Measurements from ENCODE around the gene ZMYND8. TPM values are rescaled to one million over a fixed set of nuclear protein-coding genes. Genes with fewer than 3 reads are reported as not detected.
"Not testable (repeated sequence)": the region's sequence is repeated elsewhere in the genome, so short reads cannot be mapped to it uniquely, and the experiment has no call there.

ZMYND8 gene
- polyA plus RNA-seq, 3 donors = 1.4 to 13.8 (median 5.8) TPM

DNA sequence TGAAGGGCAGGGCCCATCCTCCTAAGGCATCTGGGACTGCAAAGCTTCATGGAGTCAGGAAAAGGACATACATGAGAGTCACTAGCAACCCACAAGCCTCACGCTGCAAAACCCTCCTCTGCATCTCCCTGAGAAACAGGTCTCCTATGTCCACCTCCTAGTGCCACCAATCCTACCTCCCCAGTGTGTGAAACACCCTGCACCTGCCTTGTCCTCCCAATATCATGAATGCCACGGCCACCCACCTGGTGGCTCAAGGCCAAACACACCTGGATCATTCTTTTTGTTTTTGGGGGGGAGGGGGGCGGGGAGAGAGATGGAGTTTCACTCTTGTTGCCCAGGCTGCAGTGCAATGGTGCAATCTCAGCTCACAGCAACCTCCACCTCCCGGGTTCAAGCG, 90.5 kb downstream of the ZMYND8 start:
- no peak for DNase-seq
- Histone ChIP-seq H3K4me2 (replicated peaks; ENCODE audit: extremely low read depth, low read length, poor library complexity, severe bottlenecking) (no peak overlapping the region), H3K9me3 (replicated peaks in 1 of 2; ENCODE audit: control insufficient read depth in 1 of 2, insufficient read depth in 1 of 2, low read length in 2 of 2) (no peaks in the 10 kb centered on the region), H3K4me1 (ENCODE audit: control insufficient read depth in 1 of 2, insufficient read depth in 2 of 2, low read length in 2 of 2) (no peaks in the 10 kb centered on the region), H3K36me3 (replicated peaks in 1 of 2; ENCODE audit: control insufficient read depth in 1 of 2, insufficient read depth in 2 of 2, low read length in 2 of 2) (peaks cover 57 to 90% of the 10 kb centered on the region in 2 donors), H4K20me1 (ENCODE audit: insufficient read depth, low read length) (peaks cover 35% of the 10 kb centered on the region), H3K4me3 (replicated peaks in 1 of 3; ENCODE audit: low read depth in 2 of 3, low read length in 3 of 3) (no peak overlapping the region), H3K79me2 (ENCODE audit: insufficient read depth, low read length) (peaks cover 28% of the 10 kb centered on the region), H3K27ac (ENCODE audit: low read depth in 1 of 2, low read length in 2 of 2) (no peak overlapping the region), H3K9ac (ENCODE audit: insufficient read depth, low read length, poor library complexity, severe bottlenecking) (no peak overlapping the region), H3K27me3 (ENCODE audit: control insufficient read depth in 2 of 2, insufficient read depth in 2 of 2, low read length in 2 of 2) (no peaks in the 10 kb centered on the region), H2AFZ (ENCODE audit: insufficient read depth, low read depth, low read length, poor library complexity, severe bottlenecking) (no peak overlapping the region)
- intact Hi-C loops (cut with micrococcal nuclease) = no loop called here
- Mint-ChIP-seq H3K27ac (no peak overlapping the region), H3K4me1 (peaks cover 4% of the 10 kb centered on the region), H3K27me3 (ENCODE audit: low read depth in 3 of 3) (peaks cover 0 to 2% (median 0%) of the 10 kb centered on the region in 3 donors), H3K36me3 (peaks cover 56 to 86% of the 10 kb centered on the region in 2 donors), H3K9me3 (no peaks in the 10 kb centered on the region), H3K4me3 (no peak overlapping the region)
- TF ChIP-seq, protein P1, sequence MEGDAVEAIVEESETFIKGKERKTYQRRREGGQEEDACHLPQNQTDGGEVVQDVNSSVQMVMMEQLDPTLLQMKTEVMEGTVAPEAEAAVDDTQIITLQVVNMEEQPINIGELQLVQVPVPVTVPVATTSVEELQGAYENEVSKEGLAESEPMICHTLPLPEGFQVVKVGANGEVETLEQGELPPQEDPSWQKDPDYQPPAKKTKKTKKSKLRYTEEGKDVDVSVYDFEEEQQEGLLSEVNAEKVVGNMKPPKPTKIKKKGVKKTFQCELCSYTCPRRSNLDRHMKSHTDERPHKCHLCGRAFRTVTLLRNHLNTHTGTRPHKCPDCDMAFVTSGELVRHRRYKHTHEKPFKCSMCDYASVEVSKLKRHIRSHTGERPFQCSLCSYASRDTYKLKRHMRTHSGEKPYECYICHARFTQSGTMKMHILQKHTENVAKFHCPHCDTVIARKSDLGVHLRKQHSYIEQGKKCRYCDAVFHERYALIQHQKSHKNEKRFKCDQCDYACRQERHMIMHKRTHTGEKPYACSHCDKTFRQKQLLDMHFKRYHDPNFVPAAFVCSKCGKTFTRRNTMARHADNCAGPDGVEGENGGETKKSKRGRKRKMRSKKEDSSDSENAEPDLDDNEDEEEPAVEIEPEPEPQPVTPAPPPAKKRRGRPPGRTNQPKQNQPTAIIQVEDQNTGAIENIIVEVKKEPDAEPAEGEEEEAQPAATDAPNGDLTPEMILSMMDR (IDR thresholded peaks at IDR 0.05) = no peak
- WGBS (ENCODE audit: insufficient coverage) = 100% methylated on average over 1 of the region's 5 CpGs

DNA sequence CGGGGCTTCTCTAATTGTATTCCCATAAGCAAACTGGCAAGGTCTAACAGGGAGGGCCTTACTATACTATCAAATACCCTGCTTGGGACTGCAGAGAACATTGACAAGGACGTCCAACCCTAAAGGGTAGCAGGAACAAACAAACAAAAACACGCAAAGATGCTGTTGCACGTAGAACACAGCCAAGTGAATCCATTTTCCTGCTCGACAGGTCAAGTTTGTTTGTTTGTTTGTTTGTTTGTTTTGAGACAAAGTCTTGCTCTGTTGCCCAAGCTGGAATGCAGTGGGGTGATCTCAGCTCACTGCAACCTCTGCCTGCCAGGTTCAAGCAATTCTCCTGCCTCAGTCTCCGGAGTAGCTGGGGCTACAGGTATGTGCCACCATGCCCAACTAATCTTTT, 91.3 kb downstream of the ZMYND8 start:
- H3K36me3 Mint-ChIP-seq = peaks cover 60 to 86% of the 10 kb centered on the region in 2 donors
- Histone ChIP-seq H3K4me2 (replicated peaks; ENCODE audit: extremely low read depth, low read length, poor library complexity, severe bottlenecking) (no peak overlapping the region), H3K9ac (ENCODE audit: insufficient read depth, low read length, poor library complexity, severe bottlenecking) (no peak overlapping the region), H3K4me3 (replicated peaks in 1 of 3; ENCODE audit: low read depth in 2 of 3, low read length in 3 of 3) (no peak overlapping the region), H3K36me3 (replicated peaks in 1 of 2; ENCODE audit: control insufficient read depth in 1 of 2, insufficient read depth in 2 of 2, low read length in 2 of 2) (peaks cover 59 to 91% of the 10 kb centered on the region in 2 donors), H3K4me1 (ENCODE audit: control insufficient read depth in 1 of 2, insufficient read depth in 2 of 2, low read length in 2 of 2) (no peaks in the 10 kb centered on the region), H3K79me2 (ENCODE audit: insufficient read depth, low read length) (peaks cover 31% of the 10 kb centered on the region), H3K9me3 (replicated peaks in 1 of 2; ENCODE audit: control insufficient read depth in 1 of 2, insufficient read depth in 1 of 2, low read length in 2 of 2) (no peaks in the 10 kb centered on the region), H3K27me3 (ENCODE audit: control insufficient read depth in 2 of 2, insufficient read depth in 2 of 2, low read length in 2 of 2) (no peaks in the 10 kb centered on the region), H3K27ac (ENCODE audit: low read depth in 1 of 2, low read length in 2 of 2) (no peak overlapping the region), H2AFZ (ENCODE audit: insufficient read depth, low read depth, low read length, poor library complexity, severe bottlenecking) (no peak overlapping the region), H4K20me1 (ENCODE audit: insufficient read depth, low read length) (peaks cover 39% of the 10 kb centered on the region)
- H3K4me3 Mint-ChIP-seq = no peak overlapping the region
- no peak for DNase-seq
- peaks cover 4% of the 10 kb centered on the region for H3K4me1 Mint-ChIP-seq
- intact Hi-C loops (cut with micrococcal nuclease) = no loop called here
- peaks cover 0 to 2% (median 0%) of the 10 kb centered on the region in 3 donors for H3K27me3 Mint-ChIP-seq (ENCODE audit: low read depth in 3 of 3)
- WGBS (ENCODE audit: insufficient coverage) = 99% methylated on average over 4 of the region's 6 CpGs
- H3K27ac Mint-ChIP-seq = no peak overlapping the region
- TF ChIP-seq, protein P1 (IDR thresholded peaks at IDR 0.05) = no peak
- H3K9me3 Mint-ChIP-seq = no peaks in the 10 kb centered on the region

DNA sequence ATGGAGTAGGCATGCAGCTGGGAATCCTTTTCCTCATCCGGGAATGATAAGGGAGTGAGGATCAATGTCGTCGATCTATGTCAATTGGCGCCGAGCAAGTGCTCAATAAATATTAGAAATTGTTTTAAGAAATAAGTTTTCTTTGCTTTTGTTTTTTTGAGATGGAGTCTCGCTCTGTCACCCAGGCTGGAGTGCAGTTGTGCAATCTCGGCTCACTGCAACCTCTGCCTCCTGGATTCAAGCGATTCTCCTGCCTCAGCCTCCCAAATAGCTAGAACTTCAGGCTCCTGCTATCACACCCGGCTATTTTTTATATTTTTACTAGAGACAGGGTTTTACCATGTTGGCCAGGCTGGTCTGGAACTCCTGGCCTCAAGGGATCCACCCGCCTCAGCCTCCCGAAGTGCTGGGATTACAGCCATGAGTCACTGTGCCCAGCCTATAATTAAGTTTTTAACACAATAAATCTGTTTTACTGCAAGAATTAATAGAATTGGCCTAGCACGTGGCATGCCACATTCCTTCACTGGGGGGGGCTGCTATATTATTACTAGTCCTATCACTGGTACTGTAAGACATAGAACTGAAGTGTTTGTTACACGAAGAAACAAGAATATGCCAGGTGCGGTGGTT, 92.2 kb downstream of the ZMYND8 start:
- peaks cover 62 to 87% of the 10 kb centered on the region in 2 donors for H3K36me3 Mint-ChIP-seq
- H3K27me3 ChIP-seq (ENCODE audit: control insufficient read depth in 2 of 2, insufficient read depth in 2 of 2, low read length in 2 of 2); H3K4me3 Mint-ChIP-seq; H3K4me2 ChIP-seq (replicated peaks; ENCODE audit: extremely low read depth, low read length, poor library complexity, severe bottlenecking); H3K27ac Mint-ChIP-seq; H2AFZ ChIP-seq (ENCODE audit: insufficient read depth, low read depth, low read length, poor library complexity, severe bottlenecking); intact Hi-C loops (cut with micrococcal nuclease); H3K9ac ChIP-seq (ENCODE audit: insufficient read depth, low read length, poor library complexity, severe bottlenecking); H3K4me3 ChIP-seq (replicated peaks in 1 of 3; ENCODE audit: low read depth in 2 of 3, low read length in 3 of 3); H3K4me1 Mint-ChIP-seq; DNase-seq; H3K27ac ChIP-seq (ENCODE audit: low read depth in 1 of 2, low read length in 2 of 2); H3K9me3 ChIP-seq (replicated peaks in 1 of 2; ENCODE audit: control insufficient read depth in 1 of 2, insufficient read depth in 1 of 2, low read length in 2 of 2); H3K4me1 ChIP-seq (ENCODE audit: control insufficient read depth in 1 of 2, insufficient read depth in 2 of 2, low read length in 2 of 2); H3K9me3 Mint-ChIP-seq; H3K27me3 Mint-ChIP-seq (ENCODE audit: low read depth in 3 of 3): not testable (repeated sequence)
- Histone ChIP-seq H3K79me2 (ENCODE audit: insufficient read depth, low read length) (peaks cover 23% of the 10 kb centered on the region), H4K20me1 (ENCODE audit: insufficient read depth, low read length) (peaks cover 41% of the 10 kb centered on the region), H3K36me3 (replicated peaks in 1 of 2; ENCODE audit: control insufficient read depth in 1 of 2, insufficient read depth in 2 of 2, low read length in 2 of 2) (peaks cover 59 to 91% of the 10 kb centered on the region in 2 donors)
- 94% methylated on average over 7 of the region's 14 CpGs for WGBS (ENCODE audit: insufficient coverage)

All from CD14-positive monocyte (primary cell).